HG02763 (cell line): Measurements from ENCODE around the gene CRK.
"Not testable (repeated sequence)": the region's sequence is repeated elsewhere in the genome, so short reads cannot be mapped to it uniquely, and the experiment has no call there.

Experiments
- ATAC-seq: cut with Tn5 transposase; IDR thresholded peaks from one replicate; pipeline ENCODE4 v1.9.1; 2021; ENCODE audit warnings: mild to moderate bottlenecking, moderate library complexity; ENCODE audit not compliant: unreplicated experiment

CRK gene

DNA sequence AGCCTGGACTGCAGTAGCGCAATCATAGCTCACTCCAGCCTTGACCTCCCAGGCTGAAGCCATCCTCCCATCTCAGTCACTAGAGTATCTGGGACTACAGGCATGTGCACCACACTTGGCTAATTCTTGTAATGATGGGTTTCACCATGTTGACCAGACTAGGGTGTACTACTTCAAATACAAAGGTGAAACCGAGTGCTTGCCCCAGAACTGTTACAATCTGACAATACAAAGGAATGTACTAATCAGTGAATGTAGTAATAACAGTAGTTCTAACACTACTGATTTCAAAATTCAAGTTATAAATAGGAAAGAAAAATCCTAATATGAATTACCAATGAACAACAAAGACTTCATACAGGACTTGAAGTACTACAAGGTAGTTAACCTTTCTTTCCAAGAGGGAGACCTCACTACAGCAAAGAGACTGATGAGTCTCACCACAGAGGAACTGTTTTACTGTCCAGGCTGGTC, 24.4 kb downstream of the CRK start:
- ATAC-seq = no peak

GRCh38 chr17:1423456-1424135, 32.4 kb downstream of the CRK start:
- ATAC-seq = no peak

GRCh38 chr17:1422885-1423284, 33.1 kb downstream of the CRK start:
- no peak for ATAC-seq

- no peak for ATAC-seq
These were observed 34.6 kb downstream of the CRK start for GRCh38 chr17:1421470-1421869.

GRCh38 chr17:1420981-1421380, 35.1 kb downstream of the CRK start:
- ATAC-seq = no peak

- ATAC-seq = no peak
These were observed 35.9 kb downstream of the CRK start for GRCh38 chr17:1420163-1420562.

- ATAC-seq = not testable (repeated sequence)
These were observed 37.6 kb downstream of the CRK start for GRCh38 chr17:1418476-1418875.

GRCh38 chr17:1416414-1416813, 39.6 kb downstream of the CRK start:
- ATAC-seq = no peak

GRCh38 chr17:1414634-1415033, 41.4 kb downstream of the CRK start:
- no peak for ATAC-seq

DNA sequence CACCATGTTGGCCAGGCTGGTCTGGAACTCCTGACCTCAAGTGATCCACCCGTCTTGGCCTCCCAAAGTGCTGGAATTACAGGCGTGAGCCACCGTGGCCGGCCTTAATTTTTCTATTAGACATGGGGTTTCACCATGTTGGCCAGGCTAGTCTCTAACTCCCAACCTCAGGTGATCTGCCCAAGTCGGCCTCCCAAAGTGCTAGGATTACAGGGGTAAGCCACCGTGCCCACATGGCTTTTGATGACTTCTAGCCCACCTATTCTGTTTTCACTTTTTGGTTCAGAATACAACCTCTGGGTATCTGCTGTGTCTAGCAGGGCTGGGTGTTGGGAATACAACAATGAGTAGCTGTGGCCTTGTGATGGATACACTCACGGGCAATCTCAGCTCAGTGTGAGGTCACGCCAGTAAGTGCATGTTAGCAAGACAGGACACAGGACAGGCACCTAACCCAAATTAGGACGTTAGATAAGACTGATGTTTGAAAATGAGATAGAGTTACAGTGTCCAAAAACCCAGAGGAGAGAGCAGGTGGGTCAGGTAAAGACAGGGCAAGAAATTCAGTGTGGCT, 41.9 kb downstream of the CRK start:
- no peak for ATAC-seq

- no peak for ATAC-seq
These were observed 42.7 kb downstream of the CRK start for GRCh38 chr17:1413281-1413791.

DNA sequence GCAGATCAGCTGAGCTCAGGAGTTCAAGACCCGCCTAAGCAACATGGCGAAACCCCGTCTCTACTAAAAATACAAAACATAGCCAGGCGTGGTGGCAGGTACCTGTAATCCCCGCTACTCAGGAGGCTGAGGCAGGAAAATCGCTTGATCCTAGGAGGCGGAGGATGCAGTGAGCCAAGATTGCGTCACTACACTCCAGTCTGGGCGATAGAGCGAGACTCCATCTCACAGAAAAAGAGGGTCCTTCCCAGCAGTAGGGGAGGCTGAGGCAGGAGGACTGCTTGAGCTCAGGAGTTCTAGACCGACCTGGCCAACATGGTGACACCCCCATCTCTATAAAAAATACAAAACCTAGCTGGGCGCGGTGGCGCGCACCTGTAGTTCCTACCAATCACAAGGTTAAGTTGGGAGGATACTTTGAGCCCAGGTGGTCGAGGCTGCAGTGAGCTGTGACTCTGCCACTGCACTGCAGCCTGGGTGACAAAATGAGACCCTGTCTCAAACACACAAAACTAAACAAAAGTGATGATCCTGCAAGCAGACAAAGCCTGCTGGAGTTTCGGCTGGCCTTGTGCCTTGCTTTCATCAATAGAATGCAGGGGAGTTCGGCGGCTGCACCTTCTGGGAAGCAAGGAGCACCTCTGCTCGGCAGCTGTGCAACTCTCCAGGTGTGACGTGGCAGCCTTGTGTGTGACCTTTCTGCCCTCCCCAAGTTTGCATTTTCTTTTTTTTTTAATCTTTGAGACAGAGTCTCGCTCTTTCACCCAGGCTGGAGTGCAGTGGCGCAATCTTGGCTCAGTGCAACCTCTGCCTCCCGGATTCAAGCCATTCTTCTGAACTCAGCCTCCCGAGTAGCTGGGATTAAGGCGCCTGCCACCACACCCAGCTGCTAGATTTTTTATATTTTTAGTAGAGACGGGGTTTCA, 43.6 kb downstream of the CRK start:
- ATAC-seq = no peak

DNA sequence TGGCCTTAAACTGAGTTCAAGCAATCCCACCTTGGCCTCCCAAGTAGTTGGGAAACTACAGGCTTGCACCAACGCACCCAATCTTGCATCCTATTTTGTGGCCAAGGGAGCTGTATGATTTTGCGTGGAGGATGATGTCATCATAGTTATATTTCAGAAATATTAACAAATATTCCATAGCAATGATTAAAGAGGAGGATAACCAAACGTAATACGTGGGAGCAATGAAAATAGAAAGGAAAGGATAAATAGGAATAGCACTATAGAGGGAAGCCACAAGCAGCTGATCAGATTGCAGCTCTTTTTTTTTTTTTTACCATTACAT, 53.8 kb downstream of the CRK start:
- no peak for ATAC-seq

DNA sequence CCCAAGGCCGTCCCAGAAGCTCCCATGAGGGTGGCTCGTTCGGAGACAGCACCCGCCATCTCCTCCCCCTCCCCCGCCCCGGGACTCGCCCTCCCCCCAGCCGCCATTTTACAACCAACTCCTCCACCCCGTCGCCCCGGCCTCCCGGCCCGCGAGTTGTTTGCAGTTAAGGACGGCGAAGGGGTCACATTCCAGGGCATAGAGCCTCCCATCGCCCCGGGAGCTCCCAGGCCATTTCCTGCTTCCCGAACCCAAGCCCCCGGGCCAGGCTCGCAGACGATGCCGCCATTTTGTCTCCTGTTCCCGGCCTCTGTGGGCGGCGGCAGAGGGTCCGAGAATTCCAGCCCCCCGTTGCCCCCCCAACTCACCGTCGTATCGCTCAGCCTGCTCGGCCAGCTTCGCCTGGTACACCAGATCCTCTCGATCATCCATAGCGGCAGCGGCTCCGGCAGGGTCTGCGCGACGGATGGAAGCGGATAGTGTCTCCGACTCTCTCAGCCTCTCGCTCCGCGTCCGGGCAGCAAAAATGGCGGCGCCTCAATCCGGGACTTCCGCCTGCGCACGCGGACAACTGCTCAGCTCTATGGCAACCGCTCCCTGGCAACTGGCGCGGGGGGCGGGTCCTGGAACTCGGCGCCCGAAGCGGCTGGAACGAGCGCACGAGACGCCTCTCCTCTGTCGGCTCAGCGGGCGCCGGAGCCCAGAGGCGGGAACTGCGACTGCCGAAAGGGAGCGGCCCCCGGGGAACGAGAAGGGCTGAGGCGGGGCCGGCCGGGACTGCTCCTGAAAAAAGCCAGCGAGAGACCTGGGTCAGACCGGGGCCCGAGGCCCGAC, 56.1 kb downstream of the CRK start, which contains the start of gene YWHAE:
TSS of gene YWHAE (minus strand) at position 544 of the 834 bp plus-strand sequence. CDS start at position 432, 112 bp downstream.
- ATAC-seq = peak; percentile 95

DNA sequence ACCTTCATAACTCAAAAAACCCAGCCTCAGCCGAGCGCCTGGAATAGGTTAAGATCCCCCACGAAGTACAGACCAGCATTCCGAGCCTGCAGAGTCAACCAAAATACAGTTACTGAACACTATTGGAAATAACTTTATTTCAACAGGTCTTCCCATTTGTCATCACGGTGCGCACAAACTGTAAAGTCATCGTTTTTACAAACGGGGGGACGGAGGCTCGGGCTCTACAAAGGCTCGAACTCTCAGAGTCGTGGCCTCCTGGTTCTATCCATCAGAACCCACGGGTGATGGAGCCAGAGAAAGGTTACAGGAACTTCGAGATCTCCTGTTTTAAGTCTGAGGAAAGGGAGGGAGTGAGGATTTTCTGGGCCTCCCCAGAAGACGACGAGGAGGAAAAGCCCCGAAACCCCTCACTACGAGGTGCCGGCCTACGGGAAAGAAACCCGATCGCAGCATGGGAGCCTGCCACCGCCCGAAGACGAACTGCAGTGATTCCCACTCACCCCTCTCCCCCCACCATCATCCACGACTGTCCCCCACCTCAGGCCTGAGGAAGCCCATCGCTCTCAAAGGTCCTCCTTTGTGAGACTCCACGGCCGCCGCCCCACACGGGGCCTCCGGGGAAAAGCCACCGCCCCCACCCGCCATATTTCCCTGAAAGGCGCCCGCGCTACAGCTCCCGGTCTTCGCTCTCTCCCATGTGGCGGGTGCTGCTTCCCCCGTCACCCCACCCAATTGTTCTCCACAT, 56.9 kb downstream of the CRK start:
- peak; percentile 12 for ATAC-seq

DNA sequence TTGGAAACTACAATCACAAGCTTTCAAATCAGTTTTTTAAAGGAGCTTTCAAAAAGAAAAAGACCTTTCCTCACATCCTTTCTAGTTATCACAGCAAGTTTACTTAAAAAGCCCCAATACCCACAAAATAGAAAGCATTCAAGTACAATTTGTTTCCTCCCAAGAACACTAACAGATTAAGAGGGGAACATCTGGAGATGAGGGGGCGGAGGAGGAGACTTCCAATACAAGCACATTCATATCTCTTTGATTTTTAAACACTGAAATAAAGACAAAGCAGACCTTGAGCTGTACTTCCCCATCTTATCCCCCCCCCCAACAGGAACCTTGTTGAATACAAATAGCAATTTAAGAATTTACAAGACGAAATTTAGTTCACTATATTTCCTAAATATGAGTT, 58.0 kb downstream of the CRK start:
- ATAC-seq = no peak

- ATAC-seq = not testable (repeated sequence)
These were observed 60.0 kb downstream of the CRK start for GRCh38 chr17:1395876-1396665.

- no peak for ATAC-seq
These were observed 64.5 kb downstream of the CRK start for GRCh38 chr17:1391577-1391976.
